GM19463 (cell line): ENCODE measurements around the gene SYPL2.
"Not testable (repeated sequence)": the region's sequence is repeated elsewhere in the genome, so short reads cannot be mapped to it uniquely, and the experiment has no call there.

ENCODE experiments used
- ATAC-seq: cut with Tn5 transposase; IDR thresholded peaks from one replicate; pipeline ENCODE4 v1.9.1; 2021; ENCODE audit warnings: mild to moderate bottlenecking, moderate library complexity; ENCODE audit not compliant: unreplicated experiment

The SYPL2 gene

GRCh38 chr1:109468903-109469302 is 2.6 kb downstream of the SYPL2 start:
- no peak for ATAC-seq

GRCh38 chr1:109470245-109470644 is 3.9 kb downstream of the SYPL2 start:
- no peak for ATAC-seq

- no peak for ATAC-seq
Measured at GRCh38 chr1:109472779-109473178, 6.4 kb downstream of the SYPL2 start.

GRCh38 chr1:109473284-109474057 is 7.1 kb downstream of the SYPL2 start:
- ATAC-seq = not testable (repeated sequence)

GRCh38 chr1:109474697-109475096 is 8.4 kb downstream of the SYPL2 start:
- no peak for ATAC-seq

GRCh38 chr1:109475261-109475660 is 8.9 kb downstream of the SYPL2 start:
- no peak for ATAC-seq

- no peak for ATAC-seq
Measured at GRCh38 chr1:109476825-109477224, 10.5 kb downstream of the SYPL2 start.

- ATAC-seq = no peak
Measured at GRCh38 chr1:109477821-109478220, 11.5 kb downstream of the SYPL2 start.

- ATAC-seq = no peak
Measured at GRCh38 chr1:109478806-109479205, 12.5 kb downstream of the SYPL2 start.

GRCh38 chr1:109479311-109479710 is 13.0 kb downstream of the SYPL2 start:
- no peak for ATAC-seq

- no peak for ATAC-seq
Measured at GRCh38 chr1:109479901-109480300, 13.6 kb downstream of the SYPL2 start.

GRCh38 chr1:109481646-109482045 is 15.3 kb downstream of the SYPL2 start:
- ATAC-seq = no peak

- ATAC-seq = no peak
Measured at GRCh38 chr1:109482242-109482641, 15.9 kb downstream of the SYPL2 start.

GRCh38 chr1:109482791-109483671 is 16.7 kb downstream of the SYPL2 start:
- ATAC-seq = peak; percentile 21

- peak; percentile 74 for ATAC-seq
Measured at GRCh38 chr1:109483672-109484518, 17.5 kb downstream of the SYPL2 start, which contains the start of gene ATXN7L2. Gene ATXN7L2, plus strand, starts transcription at chr1:109483905. Its CDS starts 49 bp downstream, at chr1:109483954.

GRCh38 chr1:109484519-109484975 is 18.2 kb downstream of the SYPL2 start:
- ATAC-seq = no peak

- no peak for ATAC-seq
Measured at GRCh38 chr1:109485001-109485400, 18.7 kb downstream of the SYPL2 start.

- no peak for ATAC-seq
Measured at GRCh38 chr1:109487261-109487660, 20.9 kb downstream of the SYPL2 start.

GRCh38 chr1:109488201-109488600 is 21.9 kb downstream of the SYPL2 start:
- ATAC-seq = no peak

- ATAC-seq = no peak
Measured at GRCh38 chr1:109488696-109489095, 22.4 kb downstream of the SYPL2 start.
